GM18502 (cell line): ENCODE measurements around the gene SORCS2.

Experiments used
- ATAC-seq: cut with Tn5 transposase; IDR thresholded peaks from one replicate; pipeline ENCODE4 v1.9.1; 2021; ENCODE audit warnings: mild to moderate bottlenecking; ENCODE audit not compliant: unreplicated experiment, poor library complexity

SORCS2 gene

GRCh38 chr4:7510066-7510465, 317.7 kb downstream of the SORCS2 start:
- ATAC-seq = no peak

GRCh38 chr4:7510538-7510937, 318.2 kb downstream of the SORCS2 start:
- no peak for ATAC-seq

- ATAC-seq = no peak
Observed at GRCh38 chr4:7511525-7511924, 319.2 kb downstream of the SORCS2 start.

- ATAC-seq = no peak
Observed at GRCh38 chr4:7512428-7512827, 320.1 kb downstream of the SORCS2 start.

GRCh38 chr4:7512946-7513345, 320.6 kb downstream of the SORCS2 start:
- no peak for ATAC-seq

- no peak for ATAC-seq
Observed at GRCh38 chr4:7513671-7514070, 321.3 kb downstream of the SORCS2 start.

GRCh38 chr4:7514281-7514680, 321.9 kb downstream of the SORCS2 start:
- no peak for ATAC-seq

- ATAC-seq = no peak
Observed at GRCh38 chr4:7514789-7515188, 322.5 kb downstream of the SORCS2 start.

- no peak for ATAC-seq
Observed at GRCh38 chr4:7515390-7515902, 323.1 kb downstream of the SORCS2 start.

- ATAC-seq = no peak
Observed at GRCh38 chr4:7516096-7516772, 323.9 kb downstream of the SORCS2 start.

- ATAC-seq = no peak
Observed at GRCh38 chr4:7516773-7517144, 324.4 kb downstream of the SORCS2 start.

- ATAC-seq = no peak
Observed at GRCh38 chr4:7518871-7519637, 326.7 kb downstream of the SORCS2 start.

- no peak for ATAC-seq
Observed at GRCh38 chr4:7519638-7520376, 327.5 kb downstream of the SORCS2 start.

GRCh38 chr4:7521666-7522065, 329.3 kb downstream of the SORCS2 start:
- ATAC-seq = no peak

GRCh38 chr4:7522452-7523220, 330.3 kb downstream of the SORCS2 start:
- ATAC-seq = no peak

GRCh38 chr4:7523526-7523925, 331.2 kb downstream of the SORCS2 start:
- ATAC-seq = no peak

- no peak for ATAC-seq
Observed at GRCh38 chr4:7524064-7524682, 331.8 kb downstream of the SORCS2 start.

- ATAC-seq = no peak
Observed at GRCh38 chr4:7524843-7525242, 332.5 kb downstream of the SORCS2 start.

- no peak for ATAC-seq
Observed at GRCh38 chr4:7526491-7526890, 334.2 kb downstream of the SORCS2 start.
